Fibroblast of mammary gland (primary cell): Measurements from ENCODE around the gene EPB41.
A peak's percentile ranks its signal among the peaks of the same experiment; 100 is the strongest.
"Not testable (repeated sequence)": the region's sequence is repeated elsewhere in the genome, so short reads cannot be mapped to it uniquely, and the experiment has no call there.

Source experiments
- DNase-seq: peaks from one replicate; pipeline ENCODE4 v3.0.0-alpha.2; 2010; ENCODE audit warnings: low read depth
- H3K4me3 ChIP-seq: 2 replicates; pipeline ENCODE4 v1.5.1; 2011; ENCODE audit warnings: low read depth, mild to moderate bottlenecking, low read length, moderate library complexity; ENCODE audit not compliant: control insufficient read depth
- TF ChIP-seq, protein P1 (sequence below): conservative IDR thresholded peaks from 2 replicates; pipeline ENCODE4 v1.5.1; 2011; ENCODE audit warnings: low read depth, low read length, inconsistent platforms; ENCODE audit not compliant: control insufficient read depth, insufficient read depth

EPB41 gene

DNA sequence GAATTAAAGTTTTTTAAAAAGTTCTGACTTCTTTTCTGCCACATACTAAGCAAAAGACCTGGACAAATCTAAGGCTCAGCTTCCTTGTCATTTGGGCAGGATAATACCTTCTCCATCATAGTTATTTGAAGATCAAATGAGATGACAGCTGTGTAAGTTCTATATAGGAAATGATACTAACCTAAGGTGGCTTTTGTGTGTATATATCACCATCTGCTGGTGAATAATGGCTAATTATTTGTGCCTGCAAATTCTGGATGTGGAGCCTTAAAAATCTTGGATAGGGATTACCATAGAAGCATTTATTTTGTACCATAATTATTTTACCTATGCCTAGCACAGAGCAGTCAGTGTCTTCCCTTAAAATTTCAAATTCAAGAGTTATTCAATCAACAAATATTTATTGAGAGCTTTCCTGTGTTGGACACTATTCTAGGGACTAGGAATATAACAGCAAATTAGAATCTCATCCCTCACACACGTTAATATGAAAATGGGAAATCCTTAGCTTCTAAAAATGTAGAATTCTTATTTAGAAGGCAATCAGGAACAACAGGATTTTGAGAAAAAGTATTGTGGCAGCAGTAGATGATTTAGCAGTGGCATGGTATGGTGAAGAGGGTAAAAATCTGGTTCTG lies 119.6 kb downstream of the EPB41 start:
- peak; percentile 59 for DNase-seq
- TF ChIP-seq, protein P1, sequence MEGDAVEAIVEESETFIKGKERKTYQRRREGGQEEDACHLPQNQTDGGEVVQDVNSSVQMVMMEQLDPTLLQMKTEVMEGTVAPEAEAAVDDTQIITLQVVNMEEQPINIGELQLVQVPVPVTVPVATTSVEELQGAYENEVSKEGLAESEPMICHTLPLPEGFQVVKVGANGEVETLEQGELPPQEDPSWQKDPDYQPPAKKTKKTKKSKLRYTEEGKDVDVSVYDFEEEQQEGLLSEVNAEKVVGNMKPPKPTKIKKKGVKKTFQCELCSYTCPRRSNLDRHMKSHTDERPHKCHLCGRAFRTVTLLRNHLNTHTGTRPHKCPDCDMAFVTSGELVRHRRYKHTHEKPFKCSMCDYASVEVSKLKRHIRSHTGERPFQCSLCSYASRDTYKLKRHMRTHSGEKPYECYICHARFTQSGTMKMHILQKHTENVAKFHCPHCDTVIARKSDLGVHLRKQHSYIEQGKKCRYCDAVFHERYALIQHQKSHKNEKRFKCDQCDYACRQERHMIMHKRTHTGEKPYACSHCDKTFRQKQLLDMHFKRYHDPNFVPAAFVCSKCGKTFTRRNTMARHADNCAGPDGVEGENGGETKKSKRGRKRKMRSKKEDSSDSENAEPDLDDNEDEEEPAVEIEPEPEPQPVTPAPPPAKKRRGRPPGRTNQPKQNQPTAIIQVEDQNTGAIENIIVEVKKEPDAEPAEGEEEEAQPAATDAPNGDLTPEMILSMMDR = peak; percentile 61
- H3K4me3 ChIP-seq = no peak overlapping the region

DNA sequence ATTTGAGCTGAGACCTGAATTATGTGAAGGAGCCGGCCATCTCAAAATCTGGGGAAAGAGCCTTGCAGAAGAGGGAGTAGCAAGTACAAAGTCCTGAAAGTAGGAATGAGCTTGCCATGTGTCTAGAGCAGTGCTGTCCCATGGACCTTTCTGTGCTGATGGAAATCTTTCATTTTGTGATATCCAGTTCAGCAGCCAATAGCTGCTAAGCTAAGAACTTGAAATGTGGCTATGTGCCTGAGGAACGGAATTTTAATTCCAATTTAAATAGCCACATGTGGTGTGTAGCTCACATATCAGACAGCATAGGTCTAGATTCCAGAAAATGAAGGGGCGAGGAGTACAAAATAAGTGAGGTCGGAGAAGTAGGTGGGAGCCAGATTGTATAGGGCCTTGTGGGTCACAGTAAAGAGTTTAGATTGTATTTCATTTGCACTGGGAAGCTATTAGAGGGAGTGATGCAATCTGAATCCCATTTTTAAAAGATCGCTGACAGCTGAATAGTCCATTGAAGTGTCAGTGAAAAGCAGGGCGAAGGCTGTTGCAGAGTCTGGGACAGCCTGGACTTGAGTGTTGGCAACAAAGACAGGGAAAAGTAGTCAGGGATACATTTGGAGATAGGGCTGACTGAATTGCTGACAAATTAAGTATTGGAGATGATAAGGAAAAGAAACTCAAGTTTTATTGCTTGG lies 129.1 kb downstream of the EPB41 start:
- TF ChIP-seq, protein P1 = no peak
- H3K4me3 ChIP-seq = no peak overlapping the region

DNA sequence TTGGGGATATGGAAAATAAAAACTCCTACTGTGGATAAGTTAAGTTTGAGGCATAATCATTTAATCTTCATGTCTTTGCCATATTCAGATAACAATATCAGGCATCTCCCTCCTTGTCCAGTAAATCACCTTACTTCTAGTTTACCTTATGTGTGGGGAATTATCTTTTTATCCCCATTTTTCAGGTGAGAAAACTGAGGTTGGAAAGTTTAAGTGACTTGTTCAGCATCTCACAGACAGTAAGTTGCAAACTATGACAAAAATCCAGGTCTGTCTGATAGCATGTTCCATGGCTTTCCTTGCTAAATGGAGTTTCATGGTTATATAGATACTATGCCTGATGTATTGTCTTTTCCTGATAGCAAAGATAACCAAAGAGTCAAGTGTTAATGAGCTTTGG lies 129.6 kb downstream of the EPB41 start:
- TF ChIP-seq, protein P1 = no peak
- no peak overlapping the region for H3K4me3 ChIP-seq
- no peak for DNase-seq

More for the DNA sequence above, 129.1 kb downstream of the EPB41 start:
- peak; percentile 22 for DNase-seq

DNA sequence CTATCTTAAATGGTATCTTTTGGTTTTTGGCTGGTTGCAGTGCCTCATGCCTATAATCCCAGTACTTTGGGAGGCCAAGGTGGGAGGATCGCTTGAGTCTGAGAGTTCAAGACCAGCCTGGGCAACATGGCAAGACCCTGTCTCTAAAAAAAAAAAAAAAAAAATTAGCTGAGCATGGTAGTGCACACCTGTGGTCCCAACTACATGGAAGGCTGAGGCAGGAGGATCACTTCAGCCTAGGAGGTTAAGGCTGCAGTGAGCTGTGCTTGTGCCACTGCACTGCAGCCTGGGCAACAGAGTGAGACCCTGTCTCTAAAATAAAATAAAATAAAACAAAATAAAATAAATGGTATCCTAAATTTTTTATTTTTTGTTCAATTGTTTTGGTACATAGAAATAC lies 131.3 kb downstream of the EPB41 start:
- not testable (repeated sequence) for DNase-seq, H3K4me3 ChIP-seq

DNA sequence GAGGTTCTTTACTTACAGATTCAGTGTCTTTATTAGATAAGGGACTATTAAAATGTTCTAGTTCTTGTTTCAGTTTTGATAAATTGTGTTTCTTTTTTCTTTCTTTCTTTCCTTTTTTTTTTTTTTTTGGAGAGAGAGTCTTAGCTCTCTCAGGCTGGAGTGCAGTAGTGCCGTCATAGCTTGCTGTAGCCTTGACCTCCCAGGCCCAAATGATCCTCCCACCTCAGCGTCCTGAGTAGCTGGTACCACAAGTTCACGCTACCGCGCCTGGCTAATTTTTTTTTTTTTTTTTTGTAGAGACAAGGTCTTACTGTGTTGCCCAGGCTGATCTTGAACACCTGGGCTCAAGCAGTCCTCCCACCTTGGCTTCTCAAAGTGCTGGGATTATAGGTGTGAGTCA lies 132.8 kb downstream of the EPB41 start:
- DNase-seq = no peak
- H3K4me3 ChIP-seq = no peak overlapping the region
- TF ChIP-seq, protein P1 = no peak

DNA sequence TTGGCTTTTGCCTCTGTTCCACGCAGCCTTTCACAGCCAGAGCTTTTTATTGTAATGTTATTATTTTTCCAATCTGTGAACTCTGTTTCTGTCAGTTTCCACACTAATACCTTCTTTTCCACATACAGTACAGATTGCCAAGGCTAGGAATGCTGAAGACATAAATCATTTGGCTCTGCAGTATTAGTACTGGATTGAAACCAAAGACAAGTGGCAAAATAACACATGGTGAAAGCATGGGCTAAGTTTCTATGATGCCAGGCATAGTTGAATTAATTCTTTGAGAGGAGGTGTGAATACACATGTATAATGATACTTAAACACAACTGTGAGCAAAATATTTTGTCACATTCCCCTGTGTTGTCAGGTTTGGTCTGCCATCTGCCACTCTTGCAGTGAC lies 135.8 kb downstream of the EPB41 start:
- DNase-seq = no peak
- TF ChIP-seq, protein P1 = no peak
- no peak overlapping the region for H3K4me3 ChIP-seq

DNA sequence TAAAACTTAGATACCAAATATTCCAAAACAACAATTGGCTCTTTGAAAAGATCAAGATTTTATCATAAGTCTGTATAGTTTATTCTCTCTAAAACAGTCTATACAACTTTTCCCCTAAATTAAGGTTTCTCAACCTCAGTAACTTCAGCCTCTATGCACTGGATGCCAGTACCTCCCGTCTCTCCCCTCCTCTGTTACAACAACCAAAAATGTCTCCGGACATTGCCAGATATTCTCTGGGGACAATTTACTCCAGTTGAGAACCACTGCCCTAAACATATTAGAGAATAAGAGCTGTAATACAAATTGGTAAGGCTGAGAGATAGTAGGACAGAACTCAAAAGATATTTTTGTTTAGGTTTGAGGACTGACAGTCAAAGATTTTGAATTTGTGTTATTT lies 137.7 kb downstream of the EPB41 start:
- no peak overlapping the region for H3K4me3 ChIP-seq
- TF ChIP-seq, protein P1 = no peak
- DNase-seq = no peak
